ACC112 (cell line): Measurements from ENCODE around the gene PLD4.
"Not testable (repeated sequence)": the region's sequence is repeated elsewhere in the genome, so short reads cannot be mapped to it uniquely, and the experiment has no call there.

Experiments
- H2AFZ ChIP-seq: fragments of 200-600 bp; sonication (generic); one replicate; pipeline ENCODE4 v1.6.0; 2017; ENCODE audit warnings: antibody characterized with exemption, low read length; ENCODE audit not compliant: unreplicated experiment
- H3K27ac ChIP-seq: fragments of 200-600 bp; sonication (generic); 2 replicates; pipeline ENCODE4 v1.5.1; 2014; ENCODE audit warnings: low read depth, mild to moderate bottlenecking, antibody characterized with exemption, low read length, moderate library complexity
- H3K27me3 ChIP-seq: fragments of 200-600 bp; sonication (generic); 2 replicates; pipeline ENCODE4 v1.6.1; 2014; ENCODE audit warnings: mild to moderate bottlenecking, antibody characterized with exemption, low read length, moderate library complexity, mixed read lengths; ENCODE audit not compliant: insufficient read depth
- H3K36me3 ChIP-seq: fragments of 200-600 bp; sonication (generic); 2 replicates; pipeline ENCODE4 v1.6.1; 2016; ENCODE audit warnings: mild to moderate bottlenecking, antibody characterized with exemption, low read length, moderate library complexity, mixed read lengths; ENCODE audit not compliant: insufficient read depth
- H3K4me1 ChIP-seq: fragments of 200-600 bp; sonication (generic); one replicate; pipeline ENCODE4 v1.6.1; 2016; ENCODE audit warnings: low read length, mixed read lengths; ENCODE audit not compliant: insufficient read depth, unreplicated experiment, control insufficient read depth
- H3K4me3 ChIP-seq: fragments of 200-600 bp; sonication (generic); 2 replicates; pipeline ENCODE4 v1.5.1; 2014; ENCODE audit warnings: mild to moderate bottlenecking, low read depth, low read length
- H3K79me2 ChIP-seq: fragments of 200-600 bp; sonication (generic); one replicate; pipeline ENCODE4 v1.6.0; 2016; ENCODE audit warnings: low read length; ENCODE audit not compliant: control insufficient read depth, unreplicated experiment, insufficient read depth

The PLD4 gene

GRCh38 chr14:104945986-104946965 lies 21.6 kb downstream of the PLD4 start:
- not testable (repeated sequence) for H3K27me3 ChIP-seq

GRCh38 chr14:104947201-104947600 lies 22.5 kb downstream of the PLD4 start:
- not testable (repeated sequence) for H3K27me3 ChIP-seq, H3K4me3 ChIP-seq, H2AFZ ChIP-seq, H3K79me2 ChIP-seq, H3K36me3 ChIP-seq, H3K27ac ChIP-seq, H3K4me1 ChIP-seq

More at GRCh38 chr14:104945986-104946965, 21.6 kb downstream of the PLD4 start:
- not testable (repeated sequence) for H3K36me3 ChIP-seq, H3K4me3 ChIP-seq, H3K27ac ChIP-seq, H2AFZ ChIP-seq, H3K79me2 ChIP-seq, H3K4me1 ChIP-seq

- not testable (repeated sequence) for H2AFZ ChIP-seq, H3K36me3 ChIP-seq, H3K4me1 ChIP-seq, H3K4me3 ChIP-seq, H3K27me3 ChIP-seq, H3K27ac ChIP-seq, H3K79me2 ChIP-seq
These were observed 23.4 kb downstream of the PLD4 start for GRCh38 chr14:104947881-104948735.

GRCh38 chr14:104948736-104949031 lies 24.0 kb downstream of the PLD4 start:
- no peak overlapping the region for H3K27ac ChIP-seq
- no peak overlapping the region for H2AFZ ChIP-seq
- H3K36me3 ChIP-seq: peaks cover 6% of the 10 kb centered on the region; the same call in 1 of the 2 replicates
- no peaks in the 10 kb centered on the region for H3K27me3 ChIP-seq
- no peaks in the 10 kb centered on the region for H3K4me1 ChIP-seq
- no peak overlapping the region for H3K4me3 ChIP-seq
- no peaks in the 10 kb centered on the region for H3K79me2 ChIP-seq

- not testable (repeated sequence) for H3K4me1 ChIP-seq, H3K79me2 ChIP-seq, H3K27ac ChIP-seq, H2AFZ ChIP-seq, H3K4me3 ChIP-seq, H3K27me3 ChIP-seq
- H3K36me3 ChIP-seq: peaks cover 10% of the 10 kb centered on the region; the same call in 1 of the 2 replicates
These were observed 24.8 kb downstream of the PLD4 start for GRCh38 chr14:104949406-104949955.

GRCh38 chr14:104950021-104950420 lies 25.3 kb downstream of the PLD4 start:
- H3K4me1 ChIP-seq: no peaks in the 10 kb centered on the region
- peaks cover 13% of the 10 kb centered on the region; the same call in 1 of the 2 replicates for H3K36me3 ChIP-seq
- H3K4me3 ChIP-seq: no peak overlapping the region
- no peak overlapping the region for H2AFZ ChIP-seq
- no peak overlapping the region for H3K27ac ChIP-seq
- H3K27me3 ChIP-seq: no peaks in the 10 kb centered on the region
- no peaks in the 10 kb centered on the region for H3K79me2 ChIP-seq

GRCh38 chr14:104950701-104951100 lies 26.0 kb downstream of the PLD4 start:
- H3K4me1 ChIP-seq, H3K27me3 ChIP-seq, H3K79me2 ChIP-seq, H3K27ac ChIP-seq, H2AFZ ChIP-seq, H3K4me3 ChIP-seq: not testable (repeated sequence)
- H3K36me3 ChIP-seq: peaks cover 18% of the 10 kb centered on the region; the same call in 1 of the 2 replicates

GRCh38 chr14:104951863-104952657 lies 27.4 kb downstream of the PLD4 start:
- H3K27ac ChIP-seq, H3K27me3 ChIP-seq, H2AFZ ChIP-seq, H3K4me3 ChIP-seq, H3K4me1 ChIP-seq, H3K79me2 ChIP-seq: not testable (repeated sequence)
- H3K36me3 ChIP-seq: peaks cover 20% of the 10 kb centered on the region; the same call in 1 of the 2 replicates

- Histone ChIP-seq H3K36me3 (peaks cover 22% of the 10 kb centered on the region; the same call in 1 of the 2 replicates), H3K27ac (no peak overlapping the region), H3K4me1 (peaks cover 3% of the 10 kb centered on the region), H2AFZ (no peak overlapping the region), H3K4me3 (no peak overlapping the region), H3K27me3 (no peaks in the 10 kb centered on the region), H3K79me2 (no peaks in the 10 kb centered on the region)
These were observed 28.4 kb downstream of the PLD4 start for GRCh38 chr14:104953097-104953496.
